Caco-2 (cell line): ENCODE results near the gene INTS7. TPM values are rescaled to one million over a fixed set of nuclear protein-coding genes. Genes with fewer than 3 reads are reported as not detected.

Experiments used
- BruUV-seq: library from RNA; stranded (reverse); fragments of 400-500 nt; replicated peaks from 2 replicates; lab custom pipeline; 2021; lab: Mats Ljungman, UMichigan
- CTCF ChIA-PET: fragments of 300-600 bp; sonication (Branson Sonifier 250); formaldehyde crosslinking; loops from one replicate; lab custom pipeline; 2022; ENCODE audit warnings: antibody characterized with exemption; lab: Charles Lee
- POLR2A ChIA-PET: fragments of 300-600 bp; sonication (Branson Sonifier 250); formaldehyde crosslinking; loops from one replicate; lab custom pipeline; 2022; ENCODE audit warnings: antibody characterized with exemption; lab: Charles Lee
- DNase-seq, 2 experiments: peaks; one replicate each; pipeline versions ENCODE4 v3.0.0 to v3.0.0-alpha.2; 2020 to 2022
- H3K27me3 ChIP-seq: replicated peaks from 2 replicates; pipeline ENCODE4 v1.6.0; 2011; ENCODE audit warnings: low read length; ENCODE audit not compliant: control insufficient read depth, insufficient read depth
- H3K36me3 ChIP-seq: 2 replicates; pipeline ENCODE4 v1.5.1; 2011; ENCODE audit warnings: low read length; ENCODE audit not compliant: control insufficient read depth, insufficient read depth
- H3K4me1 ChIP-seq: fragments of 250-450 bp; sonication (Bioruptor Pico); 2 replicates; pipeline ENCODE4 v1.5.1; 2020; ENCODE audit warnings: mild to moderate bottlenecking
- H3K4me3 ChIP-seq: 2 replicates; pipeline ENCODE4 v1.5.1; 2011; ENCODE audit warnings: low read depth, mild to moderate bottlenecking, control low read depth, low read length
- H3K9me3 ChIP-seq: fragments of 250-450 bp; sonication (Bioruptor Pico); 2 replicates; pipeline ENCODE4 v1.5.1; 2020; ENCODE audit warnings: mild to moderate bottlenecking, moderate library complexity
- H3K27ac Mint-ChIP-seq: one replicate; pipeline ENCODE4 v1.8.0; 2022; ENCODE audit warnings: mixed read lengths; ENCODE audit not compliant: unreplicated experiment
- H3K27me3 Mint-ChIP-seq: one replicate; pipeline ENCODE4 v1.8.0; 2022; ENCODE audit warnings: mixed read lengths; ENCODE audit not compliant: insufficient read depth, unreplicated experiment
- H3K36me3 Mint-ChIP-seq: one replicate; pipeline ENCODE4 v1.8.0; 2022; ENCODE audit warnings: mild to moderate bottlenecking, mixed read lengths; ENCODE audit not compliant: insufficient read depth, unreplicated experiment
- H3K4me1 Mint-ChIP-seq: one replicate; pipeline ENCODE4 v1.8.0; 2022; ENCODE audit warnings: low read depth, mixed read lengths; ENCODE audit not compliant: unreplicated experiment
- H3K4me3 Mint-ChIP-seq: one replicate; pipeline ENCODE4 v1.8.0; 2022; ENCODE audit warnings: mild to moderate bottlenecking, moderate library complexity, mixed read lengths; ENCODE audit not compliant: unreplicated experiment
- H3K9me3 Mint-ChIP-seq: one replicate; pipeline ENCODE4 v1.8.0; 2022; ENCODE audit warnings: mixed read lengths; ENCODE audit not compliant: unreplicated experiment
- intact Hi-C: fragments of 100-400 bp; cut with micrococcal nuclease; formaldehyde crosslinking; loops from one replicate; pipeline ENCODE4 v1.10.0; 2022; ENCODE audit not compliant: unreplicated experiment
- total RNA-seq: library from RNA; stranded (reverse); gene quantifications from 2 replicates; pipeline ENCODE4 v1.2.3, GENCODE V29; 2022
- TF ChIP-seq, protein P1 (sequence below), 2 experiments: fragments of 200-600 bp in 1 of 2; IDR thresholded peaks; 1 replicate in 1 of 2; 2 replicates in 1 of 2; pipeline versions ENCODE4 v1.5.1 to v1.8.0; 2011 to 2022; ENCODE audit warnings: antibody characterized with exemption in 1 of 2, control low read depth in 1 of 2, inconsistent platforms in 1 of 2, low read depth in 1 of 2, low read length in 1 of 2, mild to moderate bottlenecking in 1 of 2, moderate library complexity in 1 of 2; ENCODE audit not compliant: insufficient read depth in 1 of 2, severe bottlenecking in 1 of 2, unreplicated experiment in 1 of 2

INTS7 gene
- total RNA-seq, 1 experiment from 2014 or later: 31.9 TPM

DNA sequence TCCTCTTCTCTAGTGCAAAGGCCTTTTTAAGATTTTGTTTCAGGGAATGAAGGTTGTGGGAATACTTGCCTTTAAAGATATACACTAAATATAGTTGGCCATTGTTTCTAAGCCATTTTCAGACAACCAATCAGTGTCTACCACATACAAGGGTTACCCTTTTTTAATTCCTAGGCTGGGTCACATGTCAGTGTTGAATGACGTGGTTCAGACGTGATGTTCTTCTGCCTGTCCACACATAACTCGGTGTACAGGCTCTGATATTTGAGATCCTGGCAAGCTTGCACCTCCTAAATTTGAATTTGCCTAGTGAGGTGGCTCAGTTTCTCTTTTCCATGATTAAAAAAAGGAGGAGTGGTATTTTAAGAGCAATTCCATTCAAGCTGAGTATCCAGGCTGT lies 39.0 kb upstream of the INTS7 start:
- no TSS peak for BruUV-seq
- Mint-ChIP-seq H3K4me3 (no peak overlapping the region), H3K9me3 (no peaks in the 10 kb centered on the region), H3K27ac (no peak overlapping the region), H3K4me1 (no peaks in the 10 kb centered on the region), H3K27me3 (no peaks in the 10 kb centered on the region), H3K36me3 (peaks cover 36% of the 10 kb centered on the region)
- DNase-seq: no peak
- TF ChIP-seq, protein P1, sequence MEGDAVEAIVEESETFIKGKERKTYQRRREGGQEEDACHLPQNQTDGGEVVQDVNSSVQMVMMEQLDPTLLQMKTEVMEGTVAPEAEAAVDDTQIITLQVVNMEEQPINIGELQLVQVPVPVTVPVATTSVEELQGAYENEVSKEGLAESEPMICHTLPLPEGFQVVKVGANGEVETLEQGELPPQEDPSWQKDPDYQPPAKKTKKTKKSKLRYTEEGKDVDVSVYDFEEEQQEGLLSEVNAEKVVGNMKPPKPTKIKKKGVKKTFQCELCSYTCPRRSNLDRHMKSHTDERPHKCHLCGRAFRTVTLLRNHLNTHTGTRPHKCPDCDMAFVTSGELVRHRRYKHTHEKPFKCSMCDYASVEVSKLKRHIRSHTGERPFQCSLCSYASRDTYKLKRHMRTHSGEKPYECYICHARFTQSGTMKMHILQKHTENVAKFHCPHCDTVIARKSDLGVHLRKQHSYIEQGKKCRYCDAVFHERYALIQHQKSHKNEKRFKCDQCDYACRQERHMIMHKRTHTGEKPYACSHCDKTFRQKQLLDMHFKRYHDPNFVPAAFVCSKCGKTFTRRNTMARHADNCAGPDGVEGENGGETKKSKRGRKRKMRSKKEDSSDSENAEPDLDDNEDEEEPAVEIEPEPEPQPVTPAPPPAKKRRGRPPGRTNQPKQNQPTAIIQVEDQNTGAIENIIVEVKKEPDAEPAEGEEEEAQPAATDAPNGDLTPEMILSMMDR (IDR thresholded peaks at IDR 0.05; ENCODE audit: insufficient read depth in 1 of 2, low read depth in 1 of 2, low read length in 1 of 2, severe bottlenecking in 1 of 2, unreplicated experiment in 1 of 2): no peak
- Histone ChIP-seq H3K36me3 (no peaks in the 10 kb centered on the region), H3K9me3 (no peaks in the 10 kb centered on the region), H3K4me1 (0 out of 2 replicates have a peak, but pooled peaks cover 2% of the 10 kb centered on the region), H3K27me3 (no peaks in the 10 kb centered on the region), H3K4me3 (no peak overlapping the region)
- ChIA-PET CTCF (no interaction called here), POLR2A (no interaction called here)
- intact Hi-C loops: no loop called here

DNA sequence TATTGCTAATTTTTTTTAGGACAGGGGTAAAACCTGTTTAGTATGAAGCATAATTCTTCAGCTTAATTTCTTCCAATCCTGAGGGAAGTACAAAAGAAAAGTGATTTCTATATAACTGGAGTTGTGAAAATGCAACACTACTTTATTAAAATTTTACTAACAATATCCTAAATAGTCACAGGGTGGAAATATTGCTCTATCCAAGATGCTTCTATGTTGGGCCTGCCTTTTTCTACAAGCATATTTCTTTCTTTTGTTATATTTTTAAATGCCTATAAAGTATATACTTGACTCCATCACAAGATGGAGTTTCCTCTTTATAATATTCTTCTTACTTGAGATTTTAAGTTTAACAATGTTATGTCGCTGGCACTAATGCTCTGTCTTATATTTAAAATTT lies 38.1 kb upstream of the INTS7 start:
- POLR2A ChIA-PET: no interaction called here

DNA sequence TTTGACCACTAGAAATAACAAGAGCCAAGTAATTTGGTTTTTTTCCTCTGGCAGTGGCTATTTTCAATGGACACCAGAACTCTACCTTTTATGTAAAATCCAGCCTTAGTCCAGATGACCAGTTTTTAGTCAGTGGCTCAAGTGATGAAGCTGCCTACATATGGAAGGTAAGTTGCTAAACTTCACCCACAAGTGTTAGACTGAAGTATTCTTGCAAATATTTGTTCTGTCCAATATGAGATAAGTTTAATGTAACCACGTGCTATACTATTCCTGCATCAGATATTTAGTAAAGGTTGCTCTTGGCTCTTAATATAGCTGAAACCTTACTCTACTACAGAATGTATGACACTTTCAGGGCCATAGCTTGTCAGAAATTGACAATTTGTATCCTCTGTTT lies 36.7 kb upstream of the INTS7 start:
- Mint-ChIP-seq H3K4me3 (no peak overlapping the region), H3K36me3 (peaks cover 57% of the 10 kb centered on the region), H3K4me1 (no peaks in the 10 kb centered on the region), H3K9me3 (no peaks in the 10 kb centered on the region), H3K27me3 (no peaks in the 10 kb centered on the region), H3K27ac (no peak overlapping the region)
- TF ChIP-seq, protein P1 (IDR thresholded peaks at IDR 0.05; ENCODE audit: insufficient read depth in 1 of 2, low read depth in 1 of 2, low read length in 1 of 2, severe bottlenecking in 1 of 2, unreplicated experiment in 1 of 2): no peak
- Histone ChIP-seq H3K27me3 (no peaks in the 10 kb centered on the region), H3K4me1 (no peaks in the 10 kb centered on the region), H3K36me3 (no peaks in the 10 kb centered on the region), H3K9me3 (no peaks in the 10 kb centered on the region), H3K4me3 (no peak overlapping the region)
- BruUV-seq: no TSS peak
- POLR2A ChIA-PET: no interaction called here
- CTCF ChIA-PET: interaction anchor here (2.4 to 3.3 kb wide), 2 partner anchors 219 to 384 kb away, joined by 22 to 50 read pairs; no protein-coding TSS in a partner anchor
- DNase-seq: no peak
- intact Hi-C loops: no loop called here

More for the DNA sequence above, 38.1 kb upstream of the INTS7 start:
- H3K36me3 ChIP-seq: no peaks in the 10 kb centered on the region
- H3K4me1 ChIP-seq: no peaks in the 10 kb centered on the region
- H3K9me3 Mint-ChIP-seq: no peaks in the 10 kb centered on the region
- H3K4me1 Mint-ChIP-seq: no peaks in the 10 kb centered on the region
- no peaks in the 10 kb centered on the region for H3K27me3 Mint-ChIP-seq
- no peak overlapping the region for H3K4me3 Mint-ChIP-seq
- intact Hi-C loops: no loop called here
- no peak overlapping the region for H3K27ac Mint-ChIP-seq
- DNase-seq: no peak
- BruUV-seq: no TSS peak
- TF ChIP-seq, protein P1 (IDR thresholded peaks at IDR 0.05; ENCODE audit: insufficient read depth in 1 of 2, low read depth in 1 of 2, low read length in 1 of 2, severe bottlenecking in 1 of 2, unreplicated experiment in 1 of 2): no peak
- H3K4me3 ChIP-seq: no peak overlapping the region
- CTCF ChIA-PET: interaction anchor here (1.0 kb wide), 1 partner anchor 220 kb away, joined by 3 read pairs; no protein-coding TSS in a partner anchor
- no peaks in the 10 kb centered on the region for H3K27me3 ChIP-seq
- H3K9me3 ChIP-seq: no peaks in the 10 kb centered on the region
- peaks cover 45% of the 10 kb centered on the region for H3K36me3 Mint-ChIP-seq
